B cell (primary cell): ENCODE measurements around the gene ERC1. TPM values are rescaled to one million over a fixed set of nuclear protein-coding genes. Genes with fewer than 3 reads are reported as not detected.

Experiments used
- ATAC-seq: fragments of 200-7000 bp; cut with Tn5 transposase; one replicate; pipeline ENCODE4 v1.10.0; 2021; ENCODE audit warnings: low read depth, mild to moderate bottlenecking, moderate number of reproducible peaks, moderate library complexity
- CTCF ChIA-PET: fragments of 350-600 bp; sonication (Branson Sonifier 250); formaldehyde crosslinking; loops from one replicate; lab custom pipeline; 2021; ENCODE audit warnings: antibody characterized with exemption, inconsistent platforms; lab: Charles Lee
- POLR2A ChIA-PET: fragments of 350-600 bp; sonication (Branson Sonifier 250); formaldehyde crosslinking; loops from one replicate; lab custom pipeline; 2021; ENCODE audit warnings: antibody characterized with exemption; lab: Charles Lee
- DNase-seq: peaks from one replicate; pipeline ENCODE4 v3.0.0; 2013
- H2AFZ ChIP-seq: 2 replicates; pipeline ENCODE4 v1.6.1; 2012; ENCODE audit warnings: mild to moderate bottlenecking, low read depth, low read length; ENCODE audit not compliant: insufficient read depth, poor library complexity, severe bottlenecking
- H3K27ac ChIP-seq, 2 donors: 1 replicate in 1 of 2; 2 replicates in 1 of 2; pipeline ENCODE4 v1.5.1; 2012 to 2013; ENCODE audit warnings: low read length in 2 of 2, mild to moderate bottlenecking in 2 of 2, moderate library complexity in 1 of 2
- H3K27me3 ChIP-seq, 4 experiments: fragments of 200-600 bp in 1 of 4; sonication (generic) in 1 of 4; replicated peaks in 1 of 4; 1 replicate in 2 of 4; 2 replicates in 2 of 4; pipeline versions ENCODE4 v1.6.1 to v1.7.0; 2013 to 2016; ENCODE audit warnings: low read length in 3 of 4, mild to moderate bottlenecking in 2 of 4, mixed read lengths in 1 of 4, moderate library complexity in 1 of 4; ENCODE audit not compliant: insufficient read depth in 4 of 4, control insufficient read depth in 3 of 4; ENCODE audit errors: control extremely low read depth in 1 of 4
- H3K36me3 ChIP-seq, 2 experiments: replicated peaks in 1 of 2; 1 replicate in 1 of 2; 2 replicates in 1 of 2; pipeline versions ENCODE4 v1.6.1 to v1.7.1; 2013; ENCODE audit warnings: low read length in 1 of 2; ENCODE audit not compliant: insufficient read depth in 2 of 2, control insufficient read depth in 1 of 2; ENCODE audit errors: control extremely low read depth in 1 of 2, extremely low read depth in 1 of 2
- H3K4me1 ChIP-seq, 2 donors: fragments of 200-600 bp in 1 of 2; sonication (generic) in 1 of 2; 1 replicate in 1 of 2; 2 replicates in 1 of 2; pipeline versions ENCODE4 v1.5.1 to v1.6.1; 2013 to 2017; ENCODE audit warnings: low read length in 2 of 2; ENCODE audit not compliant: control insufficient read depth in 2 of 2, insufficient read depth in 2 of 2
- H3K4me2 ChIP-seq: replicated peaks from 2 replicates; pipeline ENCODE3; 2012; ENCODE audit warnings: mild to moderate bottlenecking, low read depth, low read length; ENCODE audit not compliant: poor library complexity, severe bottlenecking
- H3K4me3 ChIP-seq, 5 experiments: fragments of 200-600 bp in 1 of 5; sonication (generic) in 1 of 5; 1 replicate in 3 of 5; 2 replicates in 2 of 5; pipeline versions ENCODE4 v1.5.1 to v1.7.0; 2011 to 2016; ENCODE audit warnings: low read length in 4 of 5, mild to moderate bottlenecking in 4 of 5, low read depth in 2 of 5, control low read depth in 1 of 5, moderate library complexity in 1 of 5; ENCODE audit not compliant: insufficient read depth in 1 of 5; ENCODE audit errors: control extremely low read depth in 1 of 5, extremely low read depth in 1 of 5
- H3K79me2 ChIP-seq: fragments of 200-600 bp; sonication (generic); one replicate; pipeline ENCODE4 v1.6.0; 2016; ENCODE audit warnings: low read length; ENCODE audit not compliant: control insufficient read depth, insufficient read depth
- H3K9ac ChIP-seq: fragments of 200-600 bp; sonication (generic); 2 replicates; pipeline ENCODE4 v1.6.1; 2017; ENCODE audit warnings: mild to moderate bottlenecking, low read length, moderate library complexity
- H3K9me3 ChIP-seq, 3 donors: one replicate each; pipeline versions ENCODE4 v1.6.1 to v1.7.1; 2013; ENCODE audit warnings: low read length in 2 of 3; ENCODE audit not compliant: control insufficient read depth in 2 of 3, insufficient read depth in 1 of 3; ENCODE audit errors: control extremely low read depth in 1 of 3
- H4K20me1 ChIP-seq: 2 replicates; pipeline ENCODE4 v1.6.0; 2012; ENCODE audit warnings: mild to moderate bottlenecking, low read length; ENCODE audit not compliant: insufficient read depth, control insufficient read depth, poor library complexity, severe bottlenecking
- H3K27ac Mint-ChIP-seq: one replicate; pipeline ENCODE4 v1.8.0; 2021; ENCODE audit warnings: mixed read lengths
- H3K27me3 Mint-ChIP-seq: one replicate; pipeline ENCODE4 v1.8.0; 2021; ENCODE audit warnings: mixed read lengths
- H3K4me1 Mint-ChIP-seq: one replicate; pipeline ENCODE4 v1.8.0; 2021; ENCODE audit warnings: mixed read lengths
- H3K4me3 Mint-ChIP-seq: one replicate; pipeline ENCODE4 v1.8.0; 2021; ENCODE audit warnings: mixed read lengths
- H3K9me3 Mint-ChIP-seq: one replicate; pipeline ENCODE4 v1.8.0; 2022; ENCODE audit warnings: mixed read lengths; ENCODE audit not compliant: insufficient read depth
- EZH2 ChIP-seq: IDR thresholded peaks from 2 replicates; pipeline ENCODE4 v1.6.1; 2012; ENCODE audit warnings: borderline replicate concordance, low read depth, mild to moderate bottlenecking, moderate library complexity, low read length; ENCODE audit not compliant: insufficient read depth, poor library complexity, severe bottlenecking
- WGBS: methylation state at CpG from one replicate; pipeline ENCODE4 v1.1.5; 2013; ENCODE audit warnings: missing lambda C conversion rate; ENCODE audit not compliant: insufficient coverage; 5-methylcytosine and 5-hydroxymethylcytosine counted together
- intact Hi-C: fragments of 100-400 bp; cut with micrococcal nuclease; formaldehyde crosslinking; loops from one replicate; pipeline ENCODE4 v1.10.0; 2022
- polyA plus RNA-seq: library from polyadenylated mRNA; depleted of rRNA; stranded (reverse); fragments of >200 nt; gene quantifications from 2 replicates; pipeline ENCODE4 v1.2.3, GENCODE V29; 2012
- total RNA-seq, 2 donors: library from RNA; stranded (reverse); fragments of 120-200 nt in 1 of 2; gene quantifications; 1 replicate in 1 of 2; 2 replicates in 1 of 2; pipeline versions ENCODE4 v1.2.3 to v1.2.4, GENCODE V29; 2013 to 2022
- TF ChIP-seq, protein P1 (sequence below): fragments of 200-600 bp; IDR thresholded peaks from one replicate; pipeline ENCODE4 v1.8.0; 2022; ENCODE audit warnings: antibody characterized with exemption, mild to moderate bottlenecking

Gene ERC1
- total and polyA plus RNA-seq, 2 donors (not counting 1 experiment from before 2014, with no cell fraction given): 4.0 to 77.6 TPM

DNA sequence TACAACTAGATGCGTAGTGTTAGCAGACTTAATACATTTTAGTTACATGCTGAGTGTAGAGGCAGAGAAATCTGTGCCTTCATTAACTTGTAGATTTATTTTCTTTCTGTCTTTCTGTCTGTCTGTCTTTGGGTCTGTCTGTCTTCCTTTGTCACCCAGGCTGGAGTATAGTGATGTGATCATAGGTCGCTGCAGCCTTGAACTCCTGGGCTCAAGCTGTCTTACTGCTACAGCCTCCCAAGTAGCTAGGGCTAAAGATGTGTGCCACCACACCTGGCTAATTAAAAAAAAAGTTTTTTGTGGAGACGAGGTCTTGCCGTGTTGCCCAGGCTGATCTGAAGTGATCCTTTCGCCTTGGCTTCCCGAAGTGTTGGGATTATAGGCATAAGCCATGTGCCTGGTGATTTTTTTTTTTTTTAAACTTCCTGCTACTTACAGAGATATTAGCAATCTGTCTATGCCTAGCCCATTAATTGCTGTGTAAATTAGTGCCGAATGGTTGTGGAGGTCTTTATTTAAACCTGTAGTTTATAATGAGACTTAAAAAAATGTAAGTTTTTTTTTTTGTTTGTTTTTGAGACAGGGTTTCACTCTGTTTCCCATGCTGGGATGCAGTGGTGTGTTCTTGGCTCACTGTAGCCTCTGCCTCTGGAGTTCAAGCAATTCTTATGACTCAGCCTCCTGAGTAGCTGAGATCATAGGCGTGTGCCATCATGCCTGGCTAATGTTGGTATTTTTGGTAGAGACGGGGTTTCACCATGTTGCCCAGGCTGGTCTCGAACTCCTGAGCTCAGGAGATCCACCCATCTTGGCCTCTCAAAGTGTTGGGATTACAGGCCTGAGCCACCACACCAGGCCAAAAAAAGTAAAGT is 22.8 kb downstream of the ERC1 start:
- ATAC-seq (no peak), DNase-seq (no peak)
- no peak overlapping the region for H3K4me3 Mint-ChIP-seq
- TF ChIP-seq EZH2: no peak
- TF ChIP-seq, protein P1, sequence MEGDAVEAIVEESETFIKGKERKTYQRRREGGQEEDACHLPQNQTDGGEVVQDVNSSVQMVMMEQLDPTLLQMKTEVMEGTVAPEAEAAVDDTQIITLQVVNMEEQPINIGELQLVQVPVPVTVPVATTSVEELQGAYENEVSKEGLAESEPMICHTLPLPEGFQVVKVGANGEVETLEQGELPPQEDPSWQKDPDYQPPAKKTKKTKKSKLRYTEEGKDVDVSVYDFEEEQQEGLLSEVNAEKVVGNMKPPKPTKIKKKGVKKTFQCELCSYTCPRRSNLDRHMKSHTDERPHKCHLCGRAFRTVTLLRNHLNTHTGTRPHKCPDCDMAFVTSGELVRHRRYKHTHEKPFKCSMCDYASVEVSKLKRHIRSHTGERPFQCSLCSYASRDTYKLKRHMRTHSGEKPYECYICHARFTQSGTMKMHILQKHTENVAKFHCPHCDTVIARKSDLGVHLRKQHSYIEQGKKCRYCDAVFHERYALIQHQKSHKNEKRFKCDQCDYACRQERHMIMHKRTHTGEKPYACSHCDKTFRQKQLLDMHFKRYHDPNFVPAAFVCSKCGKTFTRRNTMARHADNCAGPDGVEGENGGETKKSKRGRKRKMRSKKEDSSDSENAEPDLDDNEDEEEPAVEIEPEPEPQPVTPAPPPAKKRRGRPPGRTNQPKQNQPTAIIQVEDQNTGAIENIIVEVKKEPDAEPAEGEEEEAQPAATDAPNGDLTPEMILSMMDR: no peak
- intact Hi-C loops: no loop called here
- Histone ChIP-seq H3K36me3 (no peaks in the 10 kb centered on the region), H2AFZ (no peak overlapping the region), H4K20me1 (peaks cover 8% of the 10 kb centered on the region), H3K4me3 (no peak overlapping the region), H3K9ac (no peak overlapping the region), H3K4me2 (no peak overlapping the region), H3K4me1 (no peaks in the 10 kb centered on the region), H3K79me2 (peaks cover 31% of the 10 kb centered on the region), H3K27ac (no peak overlapping the region), H3K27me3 (no peaks in the 10 kb centered on the region), H3K9me3 (no peaks in the 10 kb centered on the region)
- no peaks in the 10 kb centered on the region for H3K4me1 Mint-ChIP-seq
- H3K27ac Mint-ChIP-seq: no peak overlapping the region
- ChIA-PET CTCF (interaction anchor here (1.5 kb wide), 1 partner anchor 8 kb away, joined by 6 read pairs; no protein-coding TSS in a partner anchor), POLR2A (no interaction called here)
- H3K9me3 Mint-ChIP-seq: no peaks in the 10 kb centered on the region
- H3K27me3 Mint-ChIP-seq: no peaks in the 10 kb centered on the region
- 100% methylated on average over 6 of the region's 10 CpGs for WGBS

DNA sequence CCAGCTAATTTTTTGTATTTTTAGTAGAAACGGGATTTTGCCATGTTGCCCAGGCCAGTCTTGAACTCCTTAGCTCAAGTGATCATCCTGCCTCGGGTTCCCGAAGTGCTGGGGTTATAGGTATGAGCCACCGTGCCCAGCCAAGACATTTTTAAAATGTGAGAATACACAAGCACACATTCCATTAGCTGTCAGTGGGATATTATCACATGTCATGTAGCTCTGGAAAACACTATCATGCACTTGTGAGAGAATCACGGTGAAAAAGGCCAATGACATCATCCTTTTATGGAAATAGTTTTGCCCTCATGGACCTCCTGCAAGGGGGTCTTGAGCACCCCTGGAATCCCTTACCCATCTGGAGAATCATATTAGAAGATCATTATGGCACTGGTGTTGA is 28.3 kb downstream of the ERC1 start:
- H3K27me3 Mint-ChIP-seq: no peaks in the 10 kb centered on the region
- H3K4me1 Mint-ChIP-seq: no peaks in the 10 kb centered on the region
- H3K4me3 ChIP-seq: no peak overlapping the region
- POLR2A ChIA-PET: no interaction called here
- TF ChIP-seq, protein P1: no peak
- TF ChIP-seq EZH2: no peak
- no peak overlapping the region for H3K9ac ChIP-seq
- H4K20me1 ChIP-seq: no peaks in the 10 kb centered on the region
- intact Hi-C loops: no loop called here
- H3K79me2 ChIP-seq: peaks cover 42% of the 10 kb centered on the region
- no peaks in the 10 kb centered on the region for H3K4me1 ChIP-seq
- H3K9me3 ChIP-seq: no peaks in the 10 kb centered on the region
- no peaks in the 10 kb centered on the region for H3K36me3 ChIP-seq
- H3K9me3 Mint-ChIP-seq: peaks cover 4% of the 10 kb centered on the region
- 100% methylated on average over 1 of the region's 5 CpGs for WGBS
- no peak overlapping the region for H2AFZ ChIP-seq
- no peak overlapping the region for H3K4me3 Mint-ChIP-seq
- H3K27me3 ChIP-seq: no peaks in the 10 kb centered on the region
- no peak overlapping the region for H3K4me2 ChIP-seq
- DNase-seq (no peak), ATAC-seq (no peak)
- H3K27ac ChIP-seq: no peak overlapping the region
- CTCF ChIA-PET: no interaction called here
- H3K27ac Mint-ChIP-seq: no peak overlapping the region
